IgD-negative memory B cell (primary cell): Measurements from ENCODE around the gene LRP1B. TPM values are rescaled to one million over a fixed set of nuclear protein-coding genes. Genes with fewer than 3 reads are reported as not detected.

Source experiments
- H3K27ac Mint-ChIP-seq, 3 donors: one replicate each; pipeline ENCODE4 v1.8.0; 2020 to 2022; ENCODE audit warnings: mild to moderate bottlenecking in 3 of 3, mixed read lengths in 3 of 3, moderate library complexity in 1 of 3
- H3K27me3 Mint-ChIP-seq: one replicate; pipeline ENCODE4 v1.8.0; 2021; ENCODE audit warnings: mixed read lengths
- H3K36me3 Mint-ChIP-seq: one replicate; pipeline ENCODE4 v1.8.0; 2020; ENCODE audit warnings: mild to moderate bottlenecking, mixed read lengths
- H3K4me1 Mint-ChIP-seq, 3 donors: one replicate each; pipeline ENCODE4 v1.8.0; 2020 to 2022; ENCODE audit warnings: mixed read lengths in 3 of 3, mild to moderate bottlenecking in 1 of 3
- H3K4me3 Mint-ChIP-seq, 4 donors: one replicate each; pipeline ENCODE4 v1.8.0; 2020 to 2022; ENCODE audit warnings: mild to moderate bottlenecking in 4 of 4, mixed read lengths in 4 of 4, moderate library complexity in 3 of 4
- H3K9me3 Mint-ChIP-seq, 3 donors: one replicate each; pipeline ENCODE4 v1.8.0; 2020 to 2021; ENCODE audit warnings: mixed read lengths in 3 of 3, mild to moderate bottlenecking in 1 of 3
- polyA plus RNA-seq: library from polyadenylated mRNA; unstranded; fragments of 300-500 nt; fragmentation: Illumina TruSeq; gene quantifications from one replicate; pipeline ENCODE4 v1.2.3, GENCODE V29; 2021

Gene LRP1B
- polyA plus RNA-seq, 1 donor from 2014 or later, result not detected

DNA sequence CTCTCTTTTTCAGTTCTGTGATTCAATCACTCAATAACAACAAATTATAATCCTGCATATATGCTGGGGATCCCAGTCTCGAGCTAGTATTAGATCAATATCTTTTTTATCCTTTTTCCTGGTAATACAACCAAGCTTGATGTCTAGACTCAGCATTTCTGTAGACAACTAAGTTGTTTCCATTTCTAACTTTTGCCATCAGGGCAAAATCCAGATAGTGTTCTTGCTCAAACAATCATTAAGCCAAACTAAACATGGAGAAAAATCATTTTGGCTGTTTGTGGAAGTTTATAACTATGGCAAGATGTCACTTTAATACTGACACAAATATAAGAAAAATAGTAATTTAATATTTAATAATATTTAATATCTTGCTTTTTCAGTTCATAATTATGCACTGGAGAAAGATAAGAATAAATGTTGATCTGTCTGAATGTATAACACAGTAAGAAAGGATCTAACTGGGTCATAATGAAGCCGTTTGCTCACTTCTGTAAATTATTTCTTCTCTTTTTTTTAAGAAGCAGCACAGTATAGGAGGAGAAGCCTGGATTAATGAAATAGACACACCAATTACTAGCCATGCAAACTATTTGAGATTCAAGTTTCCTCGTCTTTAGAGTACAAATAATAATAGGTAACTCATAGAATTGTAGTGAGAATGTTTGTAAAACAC is 979.1 kb downstream of the LRP1B start:
- no peaks in the 10 kb centered on the region for H3K36me3 Mint-ChIP-seq
- no peak overlapping the region for H3K27ac Mint-ChIP-seq
- no peaks in the 10 kb centered on the region for H3K4me1 Mint-ChIP-seq
- no peaks in the 10 kb centered on the region for H3K27me3 Mint-ChIP-seq
- no peaks in the 10 kb centered on the region for H3K9me3 Mint-ChIP-seq
- H3K4me3 Mint-ChIP-seq, result no peak overlapping the region

DNA sequence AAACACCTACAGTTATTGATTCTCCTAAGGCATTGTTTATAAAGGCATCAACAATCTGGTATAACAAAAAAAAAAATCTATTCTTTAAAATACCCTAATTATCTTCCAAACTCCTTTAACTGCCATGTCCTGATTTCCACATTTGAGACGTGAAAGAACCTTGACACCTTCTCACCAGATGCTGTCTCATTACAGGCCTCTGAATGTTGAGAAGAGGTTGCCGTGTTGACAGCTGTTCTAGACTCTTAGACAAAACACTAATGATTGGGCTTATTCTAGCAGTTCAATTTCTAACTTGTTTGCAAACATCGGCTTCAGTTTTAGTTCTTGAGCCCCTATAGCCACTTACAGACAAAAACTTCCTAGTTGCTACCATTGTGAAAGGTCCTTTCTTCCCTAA is 988.8 kb downstream of the LRP1B start:
- Mint-ChIP-seq H3K27ac (no peak overlapping the region), H3K9me3 (no peaks in the 10 kb centered on the region), H3K27me3 (no peaks in the 10 kb centered on the region), H3K4me3 (no peak overlapping the region), H3K4me1 (no peaks in the 10 kb centered on the region), H3K36me3 (no peaks in the 10 kb centered on the region)

DNA sequence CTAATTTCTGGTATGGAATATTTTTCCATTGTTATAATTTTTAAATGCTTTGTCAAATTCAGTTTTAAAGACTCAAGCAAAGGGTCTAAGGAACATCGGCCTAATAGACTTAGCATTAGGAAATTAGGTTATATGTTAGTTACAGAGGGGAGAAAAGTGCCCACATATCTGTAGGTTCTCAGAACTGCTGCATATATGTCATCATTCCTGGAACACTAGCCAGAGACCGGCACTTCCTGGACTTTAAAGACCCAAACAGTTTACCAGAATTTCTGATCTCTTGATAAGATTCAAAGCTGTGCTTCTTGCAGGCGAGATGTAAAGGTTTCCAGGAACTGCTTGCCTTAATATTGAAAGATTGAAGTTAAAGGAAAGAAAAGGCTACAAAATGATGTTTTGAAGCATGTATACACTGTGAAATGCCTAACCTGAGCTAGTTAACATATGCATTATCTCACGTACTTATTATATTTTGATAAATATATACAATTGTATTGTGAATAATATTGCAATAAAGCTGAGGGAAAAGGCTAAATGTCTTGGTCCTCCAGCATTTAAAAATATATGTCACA is 993.6 kb downstream of the LRP1B start:
- Mint-ChIP-seq H3K9me3 (no peaks in the 10 kb centered on the region), H3K4me3 (no peak overlapping the region), H3K4me1 (no peaks in the 10 kb centered on the region), H3K27me3 (no peaks in the 10 kb centered on the region), H3K36me3 (no peaks in the 10 kb centered on the region), H3K27ac (no peak overlapping the region)

DNA sequence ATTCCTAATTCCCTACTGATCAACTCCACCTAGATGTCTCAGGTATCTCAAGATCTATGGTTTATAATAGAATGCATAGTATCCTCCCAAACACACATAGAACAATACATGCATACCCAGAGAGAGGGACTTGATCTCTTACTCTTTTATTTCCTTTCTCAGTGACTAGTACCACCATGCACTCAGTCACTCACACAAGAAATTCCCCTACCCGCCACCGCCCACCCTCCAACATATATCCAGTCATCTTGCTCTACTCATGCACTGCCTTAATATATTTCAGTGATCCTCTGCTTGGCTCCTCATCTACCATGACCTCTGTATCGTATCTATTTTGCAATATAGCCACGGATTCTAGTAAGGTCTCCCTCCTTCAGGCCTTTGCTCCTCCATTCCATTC is 996.9 kb downstream of the LRP1B start:
- H3K4me3 Mint-ChIP-seq, result no peak overlapping the region
- no peak overlapping the region for H3K27ac Mint-ChIP-seq
- H3K9me3 Mint-ChIP-seq, result peaks cover 0 to 1% (median 0%) of the 10 kb centered on the region in 3 donors
- H3K27me3 Mint-ChIP-seq, result no peaks in the 10 kb centered on the region
- H3K4me1 Mint-ChIP-seq, result no peaks in the 10 kb centered on the region
- H3K36me3 Mint-ChIP-seq, result no peaks in the 10 kb centered on the region

DNA sequence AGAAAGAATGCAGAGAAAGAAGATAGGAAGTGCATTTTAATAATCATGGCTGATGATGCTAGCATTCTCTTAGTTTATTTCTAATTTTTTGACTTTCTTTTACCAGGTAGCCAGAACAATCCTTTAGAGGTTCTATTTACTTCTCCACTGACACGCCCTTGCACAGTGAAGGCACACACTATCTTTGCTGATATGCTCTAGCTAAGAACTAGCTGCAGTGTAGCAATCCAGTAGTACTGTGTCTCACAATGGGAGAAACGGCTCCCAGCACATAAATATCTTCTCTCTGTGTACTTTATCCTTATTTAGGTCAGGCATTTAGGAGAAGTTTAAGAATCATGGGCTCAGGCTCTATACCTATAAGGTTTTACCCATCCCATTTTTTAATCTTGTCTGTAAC is 1005.4 kb downstream of the LRP1B start:
- Mint-ChIP-seq H3K27me3 (no peaks in the 10 kb centered on the region), H3K27ac (no peak overlapping the region), H3K36me3 (no peaks in the 10 kb centered on the region), H3K4me1 (no peaks in the 10 kb centered on the region), H3K9me3 (peaks cover 0 to 11% (median 6%) of the 10 kb centered on the region in 3 donors), H3K4me3 (no peak overlapping the region)

DNA sequence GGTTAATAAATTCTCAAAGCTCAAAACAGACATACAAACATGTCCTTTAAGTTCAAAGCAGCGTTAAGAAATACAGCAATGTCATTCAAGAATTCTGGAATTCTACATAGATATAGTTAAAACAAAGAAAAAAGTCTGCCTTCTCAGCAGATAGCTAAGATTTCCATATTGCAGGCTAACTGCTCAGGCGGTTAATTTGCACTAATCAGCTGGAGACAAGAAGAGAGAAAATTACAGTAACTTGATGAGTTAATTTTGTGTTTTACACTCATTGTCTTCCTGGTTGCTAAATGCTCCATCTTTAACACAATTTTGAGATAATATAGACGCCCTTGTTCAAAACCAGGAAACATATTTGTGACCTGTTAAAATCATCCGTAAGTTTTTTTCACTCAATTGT is 1012.0 kb downstream of the LRP1B start:
- no peak overlapping the region for H3K4me3 Mint-ChIP-seq
- no peak overlapping the region for H3K27ac Mint-ChIP-seq
- H3K27me3 Mint-ChIP-seq, result no peaks in the 10 kb centered on the region
- no peaks in the 10 kb centered on the region for H3K36me3 Mint-ChIP-seq
- no peaks in the 10 kb centered on the region for H3K4me1 Mint-ChIP-seq
- no peaks in the 10 kb centered on the region for H3K9me3 Mint-ChIP-seq

GRCh38 chr2:141113301-141113700 is 1017.5 kb downstream of the LRP1B start:
- Mint-ChIP-seq H3K36me3 (no peaks in the 10 kb centered on the region), H3K27me3 (no peaks in the 10 kb centered on the region), H3K9me3 (no peaks in the 10 kb centered on the region), H3K27ac (no peak overlapping the region), H3K4me1 (no peaks in the 10 kb centered on the region), H3K4me3 (no peak overlapping the region)

- Mint-ChIP-seq H3K27ac (no peak overlapping the region), H3K4me3 (no peak overlapping the region), H3K9me3 (no peaks in the 10 kb centered on the region), H3K27me3 (no peaks in the 10 kb centered on the region), H3K4me1 (no peaks in the 10 kb centered on the region), H3K36me3 (no peaks in the 10 kb centered on the region)
Observed at GRCh38 chr2:141109633-141110032, 1021.2 kb downstream of the LRP1B start.

GRCh38 chr2:141105763-141106162 is 1025.1 kb downstream of the LRP1B start:
- Mint-ChIP-seq H3K4me1 (no peaks in the 10 kb centered on the region), H3K27ac (no peak overlapping the region), H3K4me3 (no peak overlapping the region), H3K36me3 (no peaks in the 10 kb centered on the region), H3K27me3 (no peaks in the 10 kb centered on the region), H3K9me3 (no peaks in the 10 kb centered on the region)

GRCh38 chr2:141103216-141103615 is 1027.6 kb downstream of the LRP1B start:
- Mint-ChIP-seq H3K4me3 (no peak overlapping the region), H3K36me3 (no peaks in the 10 kb centered on the region), H3K4me1 (no peaks in the 10 kb centered on the region), H3K27me3 (no peaks in the 10 kb centered on the region), H3K27ac (no peak overlapping the region), H3K9me3 (no peaks in the 10 kb centered on the region)

- H3K4me3 Mint-ChIP-seq, result no peak overlapping the region
Observed at GRCh38 chr2:141079231-141079630, 1051.6 kb downstream of the LRP1B start.

GRCh38 chr2:141075753-141076152 is 1055.1 kb downstream of the LRP1B start:
- H3K4me1 Mint-ChIP-seq, result no peaks in the 10 kb centered on the region
- no peaks in the 10 kb centered on the region for H3K36me3 Mint-ChIP-seq
- no peaks in the 10 kb centered on the region for H3K27me3 Mint-ChIP-seq
- no peak overlapping the region for H3K4me3 Mint-ChIP-seq
- no peak overlapping the region for H3K27ac Mint-ChIP-seq
- peaks cover 0 to 5% (median 0%) of the 10 kb centered on the region in 3 donors for H3K9me3 Mint-ChIP-seq

More at GRCh38 chr2:141079231-141079630, 1051.6 kb downstream of the LRP1B start:
- Mint-ChIP-seq H3K27me3 (no peaks in the 10 kb centered on the region), H3K36me3 (no peaks in the 10 kb centered on the region), H3K27ac (no peak overlapping the region), H3K4me1 (no peaks in the 10 kb centered on the region), H3K9me3 (peaks cover 1 to 5% (median 3%) of the 10 kb centered on the region in 3 donors)

GRCh38 chr2:141068053-141068682 is 1062.6 kb downstream of the LRP1B start:
- no peak overlapping the region for H3K27ac Mint-ChIP-seq
- no peaks in the 10 kb centered on the region for H3K4me1 Mint-ChIP-seq
- H3K27me3 Mint-ChIP-seq, result no peaks in the 10 kb centered on the region
- no peaks in the 10 kb centered on the region for H3K36me3 Mint-ChIP-seq
- peaks cover 0 to 7% (median 1%) of the 10 kb centered on the region in 3 donors for H3K9me3 Mint-ChIP-seq
- peak overlapping the region in 1 of 4 donors; percentile 83 for H3K4me3 Mint-ChIP-seq

GRCh38 chr2:141065042-141065441 is 1065.8 kb downstream of the LRP1B start:
- Mint-ChIP-seq H3K36me3 (no peaks in the 10 kb centered on the region), H3K4me3 (no peak overlapping the region), H3K9me3 (peaks cover 3 to 7% (median 4%) of the 10 kb centered on the region in 3 donors), H3K27me3 (no peaks in the 10 kb centered on the region), H3K27ac (no peak overlapping the region), H3K4me1 (no peaks in the 10 kb centered on the region)

- Mint-ChIP-seq H3K36me3 (no peaks in the 10 kb centered on the region), H3K4me3 (no peak overlapping the region), H3K9me3 (peaks cover 2 to 7% (median 3%) of the 10 kb centered on the region in 3 donors), H3K27ac (no peak overlapping the region), H3K4me1 (no peaks in the 10 kb centered on the region), H3K27me3 (no peaks in the 10 kb centered on the region)
Observed at GRCh38 chr2:141063406-141063805, 1067.4 kb downstream of the LRP1B start.

- Mint-ChIP-seq H3K27me3 (no peaks in the 10 kb centered on the region), H3K9me3 (peaks cover 2 to 7% (median 3%) of the 10 kb centered on the region in 3 donors), H3K36me3 (no peaks in the 10 kb centered on the region), H3K27ac (no peak overlapping the region), H3K4me3 (no peak overlapping the region), H3K4me1 (no peaks in the 10 kb centered on the region)
Observed at GRCh38 chr2:141062443-141062842, 1068.4 kb downstream of the LRP1B start.
